GM19240 (cell line): Measurements from ENCODE around the gene BUB1B.
"Not testable (repeated sequence)": the region's sequence is repeated elsewhere in the genome, so short reads cannot be mapped to it uniquely, and the experiment has no call there.

ENCODE experiments used
- DNase-seq: peaks from one replicate; pipeline ENCODE4 v3.0.0; 2011; ENCODE audit warnings: low spot score; ENCODE audit not compliant: insufficient read length

BUB1B gene, protein sequence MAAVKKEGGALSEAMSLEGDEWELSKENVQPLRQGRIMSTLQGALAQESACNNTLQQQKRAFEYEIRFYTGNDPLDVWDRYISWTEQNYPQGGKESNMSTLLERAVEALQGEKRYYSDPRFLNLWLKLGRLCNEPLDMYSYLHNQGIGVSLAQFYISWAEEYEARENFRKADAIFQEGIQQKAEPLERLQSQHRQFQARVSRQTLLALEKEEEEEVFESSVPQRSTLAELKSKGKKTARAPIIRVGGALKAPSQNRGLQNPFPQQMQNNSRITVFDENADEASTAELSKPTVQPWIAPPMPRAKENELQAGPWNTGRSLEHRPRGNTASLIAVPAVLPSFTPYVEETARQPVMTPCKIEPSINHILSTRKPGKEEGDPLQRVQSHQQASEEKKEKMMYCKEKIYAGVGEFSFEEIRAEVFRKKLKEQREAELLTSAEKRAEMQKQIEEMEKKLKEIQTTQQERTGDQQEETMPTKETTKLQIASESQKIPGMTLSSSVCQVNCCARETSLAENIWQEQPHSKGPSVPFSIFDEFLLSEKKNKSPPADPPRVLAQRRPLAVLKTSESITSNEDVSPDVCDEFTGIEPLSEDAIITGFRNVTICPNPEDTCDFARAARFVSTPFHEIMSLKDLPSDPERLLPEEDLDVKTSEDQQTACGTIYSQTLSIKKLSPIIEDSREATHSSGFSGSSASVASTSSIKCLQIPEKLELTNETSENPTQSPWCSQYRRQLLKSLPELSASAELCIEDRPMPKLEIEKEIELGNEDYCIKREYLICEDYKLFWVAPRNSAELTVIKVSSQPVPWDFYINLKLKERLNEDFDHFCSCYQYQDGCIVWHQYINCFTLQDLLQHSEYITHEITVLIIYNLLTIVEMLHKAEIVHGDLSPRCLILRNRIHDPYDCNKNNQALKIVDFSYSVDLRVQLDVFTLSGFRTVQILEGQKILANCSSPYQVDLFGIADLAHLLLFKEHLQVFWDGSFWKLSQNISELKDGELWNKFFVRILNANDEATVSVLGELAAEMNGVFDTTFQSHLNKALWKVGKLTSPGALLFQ

GRCh38 chr15:40160689-40161688, at the start of gene BUB1B:
TSS of gene BUB1B (plus strand) at chr15:40161069. CDS start at chr15:40161221, 152 bp downstream.
- DNase-seq, result peak; percentile 96

- no peak for DNase-seq
Observed at GRCh38 chr15:40111888-40112287, 49.0 kb upstream of the BUB1B start.

DNA sequence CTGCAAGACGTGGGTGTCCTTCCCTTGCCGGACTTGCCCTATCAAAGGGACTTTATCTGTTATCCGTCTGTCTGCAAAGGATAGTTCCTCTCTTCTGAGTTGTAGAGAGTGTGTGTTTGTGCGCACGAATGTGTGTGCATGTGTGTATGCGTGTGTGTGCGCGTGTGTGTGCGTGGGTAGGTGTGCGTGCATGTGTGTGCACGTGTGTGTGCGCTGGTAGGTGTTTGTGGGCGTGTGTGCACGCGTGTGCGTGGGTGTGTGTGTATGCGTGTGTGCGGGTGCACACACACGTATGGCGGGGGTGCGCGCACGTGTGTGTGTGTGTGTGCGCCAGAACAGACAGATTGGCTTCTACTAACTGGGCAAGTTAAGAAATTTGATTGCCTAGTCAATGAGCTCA, 48.1 kb upstream of the BUB1B start:
- no peak for DNase-seq

- no peak for DNase-seq
Observed at GRCh38 chr15:40114218-40114617, 46.7 kb upstream of the BUB1B start.

DNA sequence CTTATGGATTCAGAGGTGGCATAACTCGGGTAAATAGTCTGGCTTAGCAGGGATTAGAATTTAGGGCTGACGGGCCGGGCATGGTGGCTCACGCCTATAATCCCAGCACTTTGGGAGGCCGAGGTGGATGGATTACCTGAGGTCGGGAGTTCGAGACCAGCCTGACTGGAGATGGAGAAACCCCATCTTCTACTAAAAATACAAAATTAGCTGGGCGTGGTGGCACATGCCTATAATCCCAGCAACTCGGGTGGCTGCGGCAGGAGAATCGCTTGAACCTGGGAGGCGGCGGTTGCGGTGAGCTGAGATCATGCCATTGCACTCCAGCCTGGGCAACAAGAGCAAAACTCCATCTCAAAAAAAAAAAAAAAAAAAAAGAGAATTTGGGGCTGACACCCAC, 45.8 kb upstream of the BUB1B start:
- DNase-seq, result not testable (repeated sequence)

- DNase-seq, result peak; percentile 82
Observed at GRCh38 chr15:40115670-40116093, 45.2 kb upstream of the BUB1B start.

GRCh38 chr15:40118473-40118872, 42.4 kb upstream of the BUB1B start:
- no peak for DNase-seq

DNA sequence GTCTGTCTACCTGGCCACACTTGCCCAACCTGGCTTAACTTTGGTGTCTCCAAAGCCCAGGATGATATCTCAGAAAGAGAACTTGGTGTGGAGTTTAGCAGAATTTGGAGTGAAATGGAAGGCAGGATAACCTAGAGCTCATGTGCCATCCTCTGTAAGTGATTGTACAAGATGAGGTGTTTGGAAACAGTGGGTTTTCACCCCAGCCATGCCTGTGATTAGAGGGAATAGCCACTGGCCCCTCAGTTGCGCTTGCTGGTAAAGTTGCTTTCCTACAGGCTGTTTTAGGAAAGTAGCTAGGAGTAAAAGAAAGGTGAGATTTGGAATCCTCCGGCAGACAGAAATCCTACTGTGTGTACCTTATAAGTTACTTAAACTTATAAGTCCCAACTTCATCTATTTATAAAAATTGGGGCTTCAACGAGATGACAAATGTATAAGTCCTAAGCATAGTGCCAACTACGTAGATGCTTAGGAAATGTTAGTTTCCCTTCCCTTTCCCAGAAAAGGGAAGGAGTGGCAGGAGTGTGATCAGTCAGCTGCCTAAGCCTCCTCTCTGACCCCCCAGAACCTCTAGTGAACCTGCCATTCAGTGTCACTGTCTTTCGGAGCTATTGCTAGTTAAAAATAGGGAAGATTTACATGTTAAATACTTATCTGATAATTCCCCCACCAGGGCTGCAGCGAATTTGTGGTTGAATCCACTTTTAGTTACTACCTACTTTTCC, 38.8 kb upstream of the BUB1B start:
- no peak for DNase-seq

GRCh38 chr15:40122989-40123388, 37.9 kb upstream of the BUB1B start:
- DNase-seq, result not testable (repeated sequence)

DNA sequence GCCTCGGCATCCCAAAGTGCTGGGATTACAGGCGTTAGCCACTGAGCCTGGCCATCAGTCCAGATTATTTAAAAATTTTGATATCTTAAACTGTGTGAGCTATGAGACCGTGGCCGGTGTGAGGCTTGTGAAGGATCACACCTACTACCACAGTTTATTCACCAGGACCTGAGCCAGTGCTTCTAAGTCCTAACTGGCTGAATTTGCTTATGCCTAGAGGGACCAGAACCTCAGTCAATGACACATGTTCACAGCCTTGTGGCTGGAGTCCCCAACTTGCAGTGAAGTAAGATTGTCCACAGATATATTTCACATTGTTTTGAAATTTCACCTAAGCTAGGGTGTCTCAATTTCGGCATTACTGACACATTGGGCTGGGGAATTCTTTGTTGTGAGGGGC, 37.0 kb upstream of the BUB1B start:
- not testable (repeated sequence) for DNase-seq

GRCh38 chr15:40124333-40124732, 36.5 kb upstream of the BUB1B start:
- DNase-seq, result not testable (repeated sequence)

DNA sequence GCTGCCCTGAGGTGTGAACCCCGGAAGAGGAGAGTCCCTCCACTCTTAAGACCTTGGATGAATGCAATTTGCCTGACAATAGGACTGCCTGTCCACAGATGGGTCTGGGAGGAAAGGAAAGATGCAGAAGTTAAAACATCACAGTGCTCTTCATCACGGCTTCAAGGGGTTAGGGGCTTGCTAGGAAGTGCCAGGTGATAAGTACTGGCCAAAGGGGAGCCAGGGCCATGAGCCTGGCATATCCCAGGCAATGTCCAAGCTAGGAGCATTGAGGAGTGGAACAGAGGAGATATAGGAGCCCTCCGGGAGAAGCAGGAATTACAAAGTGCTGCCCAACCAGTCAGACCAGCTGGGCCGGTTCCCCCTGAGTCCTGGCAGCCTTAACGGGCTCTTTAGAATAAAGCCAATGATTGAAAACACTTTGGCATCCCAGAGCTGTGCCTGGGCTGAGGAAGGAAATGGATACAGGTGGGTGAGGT, 36.0 kb upstream of the BUB1B start:
- not testable (repeated sequence) for DNase-seq

DNA sequence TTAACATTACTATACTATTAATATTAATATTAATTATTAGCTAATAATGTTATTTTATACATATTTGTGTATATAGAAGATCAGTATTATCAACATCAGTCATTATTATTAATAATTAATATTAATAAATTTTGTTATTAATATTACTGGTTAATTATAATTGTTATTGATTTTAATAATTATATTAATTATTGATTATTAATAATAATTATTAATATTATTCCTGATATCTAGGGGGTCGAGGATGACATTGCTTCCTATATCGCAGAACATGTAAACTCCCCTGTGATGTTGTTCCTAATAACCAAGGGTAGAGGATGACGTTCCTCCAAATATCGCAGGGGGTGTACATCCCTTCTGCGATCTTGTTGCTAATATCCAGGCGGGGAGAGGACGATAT, 34.9 kb upstream of the BUB1B start:
- DNase-seq, result no peak

DNA sequence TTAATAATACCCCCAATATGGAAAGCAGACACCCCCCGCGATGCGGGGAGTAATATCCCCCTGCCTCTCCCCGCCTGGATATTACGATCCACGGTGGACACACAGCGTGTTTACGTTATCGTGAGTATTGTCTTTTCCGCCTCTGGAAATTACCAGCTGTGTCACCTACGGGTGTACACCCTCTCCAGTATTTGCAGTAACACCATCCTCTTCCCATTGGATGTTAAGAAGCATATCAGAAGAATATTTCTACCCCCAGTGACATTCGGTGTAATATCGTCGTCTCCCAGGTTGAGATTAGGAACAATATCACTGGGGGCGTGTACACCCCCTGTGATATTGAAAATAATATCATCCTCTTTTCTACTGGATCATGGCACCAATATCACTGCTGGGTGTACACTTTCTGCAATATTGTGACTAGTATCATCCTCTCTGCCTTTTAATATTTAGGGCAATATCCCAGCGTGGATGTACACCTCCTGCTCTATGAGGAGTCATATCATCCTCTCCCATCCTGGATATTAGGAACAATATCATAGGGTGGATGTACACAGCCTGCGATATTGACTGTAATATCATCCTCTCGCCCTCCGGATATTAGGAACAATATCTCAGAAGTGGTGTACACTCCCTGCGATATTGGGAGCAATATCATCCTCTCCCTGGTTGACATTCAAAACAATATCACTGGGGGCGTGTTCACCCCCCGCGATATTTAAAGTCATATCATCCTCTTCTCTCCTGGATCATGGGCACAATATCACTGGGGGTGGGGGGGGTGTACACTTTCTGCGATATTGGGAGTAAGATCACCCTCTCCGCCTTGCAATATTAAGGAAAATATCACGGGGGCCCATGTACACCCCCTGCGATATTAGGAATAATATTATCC, 31.9 kb upstream of the BUB1B start:
- no peak for DNase-seq

- no peak for DNase-seq
Observed at GRCh38 chr15:40130118-40130517, 30.8 kb upstream of the BUB1B start.

GRCh38 chr15:40130799-40131502, 29.9 kb upstream of the BUB1B start:
- DNase-seq, result no peak

GRCh38 chr15:40133544-40133943, 27.3 kb upstream of the BUB1B start:
- DNase-seq, result no peak

- no peak for DNase-seq
Observed at GRCh38 chr15:40134885-40135284, 26.0 kb upstream of the BUB1B start.
